Hepatocyte (in vitro differentiated cells): ENCODE measurements around the gene SGPL1.

ENCODE experiments used
- EZH2 ChIP-seq: fragments of 200-600 bp; sonication (generic); IDR thresholded peaks from 2 replicates; pipeline ENCODE4 v1.6.1; 2016; ENCODE audit warnings: antibody characterized with exemption, mild to moderate bottlenecking, borderline replicate concordance
- EZH2phosphoT487 ChIP-seq: fragments of 200-600 bp; sonication (generic); IDR thresholded peaks from one replicate; pipeline ENCODE4 v1.6.1; 2018; ENCODE audit warnings: antibody characterized with exemption, mild to moderate bottlenecking, low read depth, moderate library complexity; ENCODE audit not compliant: unreplicated experiment, severe bottlenecking
- TF ChIP-seq, protein P1 (sequence below): fragments of 200-600 bp; sonication (generic); IDR thresholded peaks from 2 replicates; pipeline ENCODE4 v1.5.1; 2016; ENCODE audit warnings: antibody characterized with exemption, mild to moderate bottlenecking; ENCODE audit not compliant: poor library complexity

- TF ChIP-seq, protein P1, sequence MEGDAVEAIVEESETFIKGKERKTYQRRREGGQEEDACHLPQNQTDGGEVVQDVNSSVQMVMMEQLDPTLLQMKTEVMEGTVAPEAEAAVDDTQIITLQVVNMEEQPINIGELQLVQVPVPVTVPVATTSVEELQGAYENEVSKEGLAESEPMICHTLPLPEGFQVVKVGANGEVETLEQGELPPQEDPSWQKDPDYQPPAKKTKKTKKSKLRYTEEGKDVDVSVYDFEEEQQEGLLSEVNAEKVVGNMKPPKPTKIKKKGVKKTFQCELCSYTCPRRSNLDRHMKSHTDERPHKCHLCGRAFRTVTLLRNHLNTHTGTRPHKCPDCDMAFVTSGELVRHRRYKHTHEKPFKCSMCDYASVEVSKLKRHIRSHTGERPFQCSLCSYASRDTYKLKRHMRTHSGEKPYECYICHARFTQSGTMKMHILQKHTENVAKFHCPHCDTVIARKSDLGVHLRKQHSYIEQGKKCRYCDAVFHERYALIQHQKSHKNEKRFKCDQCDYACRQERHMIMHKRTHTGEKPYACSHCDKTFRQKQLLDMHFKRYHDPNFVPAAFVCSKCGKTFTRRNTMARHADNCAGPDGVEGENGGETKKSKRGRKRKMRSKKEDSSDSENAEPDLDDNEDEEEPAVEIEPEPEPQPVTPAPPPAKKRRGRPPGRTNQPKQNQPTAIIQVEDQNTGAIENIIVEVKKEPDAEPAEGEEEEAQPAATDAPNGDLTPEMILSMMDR: no peak
- TF ChIP-seq EZH2: no peak
- no peak for TF ChIP-seq EZH2phosphoT487
Measured at GRCh38 chr10:70856454-70856853, 40.7 kb downstream of the SGPL1 start.
